ENCODE data around the gene RRP1B. TPM values are rescaled to one million over a fixed set of nuclear protein-coding genes. Genes with fewer than 3 reads are reported as not detected.

RRP1B gene
- total RNA-seq, 2 donors from 2014 or later: 11.0 to 22.1 TPM

GRCh38 chr21:43719748-43720538 is 60.6 kb downstream of the RRP1B start:
- peak overlapping the region; percentile 90 for H3K4me3 ChIP-seq
- DNase-seq: no peak
- intact Hi-C loops (cut with DNase I): no loop called here
- H3K27ac ChIP-seq: peak overlapping the region; percentile 84
- no peaks in the 10 kb centered on the region for H3K9me3 ChIP-seq
- H3K36me3 ChIP-seq: no peaks in the 10 kb centered on the region
- peak overlapping the region; percentile 90 to 100 for H3K9ac ChIP-seq (ENCODE audit: low read depth in 2 of 2, low read length in 2 of 2)
- no peaks in the 10 kb centered on the region for H3K27me3 ChIP-seq
- no peak for TF ChIP-seq CTCF (IDR thresholded peaks at IDR 0.05)
- peaks cover 17% of the 10 kb centered on the region for H3K4me1 ChIP-seq

- no peak for TF ChIP-seq CTCF (IDR thresholded peaks at IDR 0.05)
- H3K9ac ChIP-seq (ENCODE audit: low read depth in 2 of 2, low read length in 2 of 2): peak overlapping the region; percentile 90 to 100
- peak overlapping the region; percentile 90 for H3K4me3 ChIP-seq
- peak overlapping the region; percentile 84 for H3K27ac ChIP-seq
- peaks cover 23% of the 10 kb centered on the region for H3K4me1 ChIP-seq
- no peaks in the 10 kb centered on the region for H3K27me3 ChIP-seq
- no peaks in the 10 kb centered on the region for H3K36me3 ChIP-seq
- no peaks in the 10 kb centered on the region for H3K9me3 ChIP-seq
- DNase-seq: no peak
- intact Hi-C loops (cut with DNase I): no loop called here
Observed at GRCh38 chr21:43720539-43721166, 61.3 kb downstream of the RRP1B start.

- DNase-seq: no peak
- no peak for TF ChIP-seq CTCF (IDR thresholded peaks at IDR 0.05)
- intact Hi-C loops (cut with DNase I): no loop called here
- H3K4me3 ChIP-seq: peak overlapping the region; percentile 90
- H3K36me3 ChIP-seq: no peaks in the 10 kb centered on the region
- peak overlapping the region in 1 of 2 donors; percentile 90 for H3K9ac ChIP-seq (ENCODE audit: low read depth in 2 of 2, low read length in 2 of 2)
- H3K4me1 ChIP-seq: peaks cover 25% of the 10 kb centered on the region
- no peaks in the 10 kb centered on the region for H3K9me3 ChIP-seq
- no peak overlapping the region for H3K27ac ChIP-seq
- H3K27me3 ChIP-seq: no peaks in the 10 kb centered on the region
Observed at GRCh38 chr21:43721206-43721605, 61.8 kb downstream of the RRP1B start.

- peak overlapping the region in 1 of 2 donors; percentile 17 for H3K9ac ChIP-seq (ENCODE audit: low read depth in 2 of 2, low read length in 2 of 2)
- peaks cover 26% of the 10 kb centered on the region for H3K4me1 ChIP-seq
- no peak overlapping the region for H3K4me3 ChIP-seq
- H3K27ac ChIP-seq: no peak overlapping the region
- H3K9me3 ChIP-seq: no peaks in the 10 kb centered on the region
- no peak for DNase-seq
- intact Hi-C loops (cut with DNase I): no loop called here
- no peaks in the 10 kb centered on the region for H3K27me3 ChIP-seq
- TF ChIP-seq CTCF (IDR thresholded peaks at IDR 0.05): no peak
- H3K36me3 ChIP-seq: no peaks in the 10 kb centered on the region
Observed at GRCh38 chr21:43721939-43722338, 62.6 kb downstream of the RRP1B start.

GRCh38 chr21:43723648-43724047 is 64.3 kb downstream of the RRP1B start:
- H3K9ac ChIP-seq (ENCODE audit: low read depth in 2 of 2, low read length in 2 of 2): no peak overlapping the region
- DNase-seq: no peak
- intact Hi-C loops (cut with DNase I): no loop called here
- H3K27ac ChIP-seq: no peak overlapping the region
- H3K4me1 ChIP-seq: peaks cover 37% of the 10 kb centered on the region
- H3K4me3 ChIP-seq: no peak overlapping the region
- no peaks in the 10 kb centered on the region for H3K27me3 ChIP-seq
- no peaks in the 10 kb centered on the region for H3K9me3 ChIP-seq
- H3K36me3 ChIP-seq: no peaks in the 10 kb centered on the region
- no peak for TF ChIP-seq CTCF (IDR thresholded peaks at IDR 0.05)
